ENCODE data around the gene TLN1. TPM values are rescaled to one million over a fixed set of nuclear protein-coding genes. Genes with fewer than 3 reads are reported as not detected.
A peak's percentile ranks its signal among the peaks of the same experiment; 100 is the strongest.

TLN1 gene
- total RNA-seq (2021): 97.1 to 109 TPM (median 106 TPM) in 3 replicates
- percentile 63 among the genes with signal in this experiment for Bru-seq, nascent RNA
- long read RNA-seq, experiment 1, full-length matches to known transcripts: 79 of 229 reads
- long read RNA-seq, experiment 1, partial matches to known transcripts: 134 of 229 reads
- long read RNA-seq, experiment 1, other reads (novel, unspliced or antisense): 16 of 229 reads
- long read RNA-seq, experiment 2, full-length matches to known transcripts: 5 of 129 reads
- long read RNA-seq, experiment 2, partial matches to known transcripts: 95 of 129 reads
- long read RNA-seq, experiment 2, other reads (novel, unspliced or antisense): 29 of 129 reads
- long read RNA-seq, experiment 3, partial matches to known transcripts: 1 of 1 reads
- long read RNA-seq, experiment 3, other reads (novel, unspliced or antisense): 0 of 1 reads

- Mint-ChIP-seq H3K36me3 (peaks cover 22% of the 10 kb centered on the region), H3K9me3 (no peaks in the 10 kb centered on the region)
- TF ChIP-seq GABPB1 (CRISPR knock-in tag; IDR thresholded peaks at IDR 0.05) (peak; percentile 89), ZNF423 (CRISPR knock-in tag; IDR thresholded peaks at IDR 0.05) (peak; percentile 49; the same call in 1 of the 2 replicates), CREB1 (CRISPR knock-in tag; IDR thresholded peaks at IDR 0.05) (0 out of 2 replicates have a peak, but pooled peaks have one; percentile 37), HMGXB4 (CRISPR knock-in tag; IDR thresholded peaks at IDR 0.05) (peak; percentile 96), PRDM15 (CRISPR knock-in tag; IDR thresholded peaks at IDR 0.05) (peak; percentile 72), E2F5 (CRISPR knock-in tag; IDR thresholded peaks at IDR 0.05) (peak; percentile 83), CTCF (IDR thresholded peaks at IDR 0.05) (no peak), TEAD1 (CRISPR knock-in tag; IDR thresholded peaks at IDR 0.05) (peak; percentile 37; the same call in 1 of the 2 replicates), ZNF232 (CRISPR knock-in tag; IDR thresholded peaks at IDR 0.05) (0 out of 2 replicates have a peak, but pooled peaks have one; percentile 39), RORB (CRISPR knock-in tag; IDR thresholded peaks at IDR 0.05) (no peak), ARID4B (CRISPR knock-in tag; IDR thresholded peaks at IDR 0.05; ENCODE audit: borderline replicate concordance) (peak; percentile 41), GTF2I (CRISPR knock-in tag; conservative IDR thresholded peaks at IDR 0.05) (no peak), ETV6 (CRISPR knock-in tag; IDR thresholded peaks at IDR 0.05) (0 out of 2 replicates have a peak, but pooled peaks have one; percentile 48), ZNF396 (CRISPR knock-in tag; IDR thresholded peaks at IDR 0.05; ENCODE audit: borderline replicate concordance) (no peak), STAT6 (CRISPR knock-in tag; conservative IDR thresholded peaks at IDR 0.05; ENCODE audit: low read depth) (no peak), ZBTB21 (CRISPR knock-in tag; IDR thresholded peaks at IDR 0.05; ENCODE audit: borderline replicate concordance) (peak; percentile 57; the same call in 1 of the 2 replicates)
Measured at GRCh38 chr9:35732185-35732799, at the start of gene TLN1, which contains the start of gene CREB3. TLN1 (minus strand) TSS chr9:35732195; CDS start chr9:35725694, 6,501 bp downstream. CREB3 (plus strand) TSS chr9:35732666; CDS start chr9:35732773, 107 bp downstream.

More at GRCh38 chr9:35732185-35732799, at the start of gene TLN1, which contains the start of gene CREB3:
- ChIA-PET CTCF (interaction anchor here (0.6 to 8.3 kb wide), 23 partner anchors 17 to 832 kb away, joined by 3 to 103 read pairs (median 5); partner anchors contain the start of genes ARHGEF39, CCDC107, GBA2 and HINT2), POLR2A (interaction anchor here (0.6 to 2.6 kb wide), 17 partner anchors 8 to 663 kb away, joined by 3 to 13 read pairs (median 3); partner anchors contain the start of genes ARHGEF39, GBA2, RGP1 and TPM2)
- Mint-ChIP-seq H3K27me3 (ENCODE audit: low read depth) (no peaks in the 10 kb centered on the region), H3K27ac (peak within 1 kb of the TSS; percentile 95), H3K4me1 (peaks cover 14% of the 10 kb centered on the region), H3K4me3 (peak within 1 kb of the TSS; percentile 90)
- peak; percentile 95 for DNase-seq (ENCODE audit: low spot score)
- ATAC-seq: peak; percentile 72

Data from WTC11 (cell line).